OCI-LY1 (cell line): ENCODE data around the gene KRR1.

Source experiments
- EZH2 ChIP-seq: fragments of 200-600 bp; sonication (generic), shearing (Covaris generic); IDR thresholded peaks from 2 replicates; pipeline ENCODE4 v1.8.0; 2017; ENCODE audit warnings: borderline replicate concordance, mixed run types, mild to moderate bottlenecking, antibody characterized with exemption, low read length, moderate library complexity, mixed read lengths
- TF ChIP-seq, protein P1 (sequence below): fragments of 200-600 bp; sonication (generic), shearing (Covaris generic); IDR thresholded peaks from 2 replicates; pipeline ENCODE4 v1.5.1; 2017; ENCODE audit warnings: mild to moderate bottlenecking, antibody characterized with exemption, low read length, moderate library complexity, mixed read lengths

GRCh38 chr12:75503459-75503858 is 8.0 kb downstream of the KRR1 start:
- TF ChIP-seq, protein P1, sequence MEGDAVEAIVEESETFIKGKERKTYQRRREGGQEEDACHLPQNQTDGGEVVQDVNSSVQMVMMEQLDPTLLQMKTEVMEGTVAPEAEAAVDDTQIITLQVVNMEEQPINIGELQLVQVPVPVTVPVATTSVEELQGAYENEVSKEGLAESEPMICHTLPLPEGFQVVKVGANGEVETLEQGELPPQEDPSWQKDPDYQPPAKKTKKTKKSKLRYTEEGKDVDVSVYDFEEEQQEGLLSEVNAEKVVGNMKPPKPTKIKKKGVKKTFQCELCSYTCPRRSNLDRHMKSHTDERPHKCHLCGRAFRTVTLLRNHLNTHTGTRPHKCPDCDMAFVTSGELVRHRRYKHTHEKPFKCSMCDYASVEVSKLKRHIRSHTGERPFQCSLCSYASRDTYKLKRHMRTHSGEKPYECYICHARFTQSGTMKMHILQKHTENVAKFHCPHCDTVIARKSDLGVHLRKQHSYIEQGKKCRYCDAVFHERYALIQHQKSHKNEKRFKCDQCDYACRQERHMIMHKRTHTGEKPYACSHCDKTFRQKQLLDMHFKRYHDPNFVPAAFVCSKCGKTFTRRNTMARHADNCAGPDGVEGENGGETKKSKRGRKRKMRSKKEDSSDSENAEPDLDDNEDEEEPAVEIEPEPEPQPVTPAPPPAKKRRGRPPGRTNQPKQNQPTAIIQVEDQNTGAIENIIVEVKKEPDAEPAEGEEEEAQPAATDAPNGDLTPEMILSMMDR: no peak
- no peak for TF ChIP-seq EZH2
